ENCODE data around the gene ZFYVE1. TPM values are rescaled to one million over a fixed set of nuclear protein-coding genes. Genes with fewer than 3 reads are reported as not detected.
"Not testable (repeated sequence)": the region's sequence is repeated elsewhere in the genome, so short reads cannot be mapped to it uniquely, and the experiment has no call there.

The ZFYVE1 gene
- 10 to 100 TPM; 17.8 to 18.4 TPM for total RNA-seq

- Mint-ChIP-seq H3K9me3 (no peaks in the 10 kb centered on the region), H3K27me3 (no peaks in the 10 kb centered on the region), H3K27ac (peak within 1 kb of the TSS; percentile 80), H3K4me1 (peaks cover 47% of the 10 kb centered on the region), H3K36me3 (ENCODE audit: low read depth) (peaks cover 23% of the 10 kb centered on the region), H3K4me3 (peak within 1 kb of the TSS; percentile 92)
- DNase-seq: peak; percentile 94
- ChIA-PET CTCF (interaction anchor here (0.8 to 0.9 kb wide), 3 partner anchors 16 to 34 kb away, joined by 3 to 8 read pairs (median 3); partner anchors contain the start of gene RBM25), POLR2A (interaction anchor here (0.6 to 3.3 kb wide), 7 partner anchors 13 to 464 kb away, joined by 3 to 65 read pairs (median 4); partner anchors contain the start of genes NUMB, RBM25 and RIOX1)
Observed at GRCh38 chr14:73026845-73027542, at the start of gene ZFYVE1. ZFYVE1 (minus strand) TSS chr14:73027106; CDS start chr14:73024508, 2,598 bp downstream.

- no peak for DNase-seq
- Mint-ChIP-seq H3K27ac (no peak overlapping the region), H3K36me3 (ENCODE audit: low read depth) (peaks cover 35% of the 10 kb centered on the region), H3K4me3 (no peak overlapping the region), H3K27me3 (no peaks in the 10 kb centered on the region), H3K9me3 (no peaks in the 10 kb centered on the region), H3K4me1 (peaks cover 18% of the 10 kb centered on the region)
- POLR2A ChIA-PET: interaction anchor here (2.6 kb wide), 1 partner anchor 11 kb away, joined by 11 read pairs; the partner anchor contains the start of gene RBM25
- CTCF ChIA-PET: no interaction called here
Observed at GRCh38 chr14:73069585-73069984, 42.7 kb upstream of the ZFYVE1 start.

GRCh38 chr14:73058922-73059673, 32.2 kb upstream of the ZFYVE1 start:
- POLR2A ChIA-PET: interaction anchor here (0.7 to 3.8 kb wide), 30 partner anchors 8 to 621 kb away, joined by 3 to 65 read pairs (median 4); partner anchors contain the start of genes ACOT2, DCAF4, DPF3 and NUMB

GRCh38 chr14:73058224-73058921, 31.5 kb upstream of the ZFYVE1 start, which contains the start of gene RBM25:
RBM25 (plus strand) TSS chr14:73058534; CDS start chr14:73071642, 13,108 bp downstream.
- Mint-ChIP-seq H3K27ac (no peak within 1 kb of the TSS), H3K27me3 (no peaks in the 10 kb centered on the region), H3K4me3 (no peak within 1 kb of the TSS), H3K9me3 (no peaks in the 10 kb centered on the region), H3K36me3 (ENCODE audit: low read depth) (peaks cover 30% of the 10 kb centered on the region), H3K4me1 (peaks cover 39% of the 10 kb centered on the region)
- ChIA-PET POLR2A (interaction anchor here (0.7 to 3.8 kb wide), 37 partner anchors 9 to 1152 kb away, joined by 3 to 65 read pairs (median 4); partner anchors contain the start of genes ACOT2, DCAF4, DPF3 and NUMB), CTCF (interaction anchor here (0.8 to 2.3 kb wide), 6 partner anchors 13 to 581 kb away, joined by 3 to 8 read pairs (median 4); partner anchors contain the start of gene ZFYVE1)
- peak; percentile 96 for DNase-seq

More at GRCh38 chr14:73058922-73059673, 32.2 kb upstream of the ZFYVE1 start:
- CTCF ChIA-PET: interaction anchor here (1.2 to 2.3 kb wide), 5 partner anchors 14 to 582 kb away, joined by 3 to 8 read pairs (median 4); partner anchors contain the start of gene ZFYVE1
- H3K9me3 Mint-ChIP-seq: no peaks in the 10 kb centered on the region
- H3K36me3 Mint-ChIP-seq (ENCODE audit: low read depth): peaks cover 37% of the 10 kb centered on the region
- peaks cover 45% of the 10 kb centered on the region for H3K4me1 Mint-ChIP-seq
- no peak for DNase-seq
- H3K27me3 Mint-ChIP-seq: no peaks in the 10 kb centered on the region
- H3K27ac Mint-ChIP-seq: no peak overlapping the region
- no peak overlapping the region for H3K4me3 Mint-ChIP-seq

GRCh38 chr14:73057944-73058223, 31.0 kb upstream of the ZFYVE1 start:
- no peaks in the 10 kb centered on the region for H3K27me3 Mint-ChIP-seq
- CTCF ChIA-PET: interaction anchor here (0.8 to 2.3 kb wide), 5 partner anchors 12 to 581 kb away, joined by 3 to 8 read pairs (median 5); partner anchors contain the start of gene ZFYVE1
- no peak for DNase-seq
- H3K9me3 Mint-ChIP-seq: no peaks in the 10 kb centered on the region
- no peak overlapping the region for H3K27ac Mint-ChIP-seq
- peaks cover 39% of the 10 kb centered on the region for H3K4me1 Mint-ChIP-seq
- peaks cover 26% of the 10 kb centered on the region for H3K36me3 Mint-ChIP-seq (ENCODE audit: low read depth)
- H3K4me3 Mint-ChIP-seq: no peak overlapping the region
- POLR2A ChIA-PET: interaction anchor here (0.7 to 3.8 kb wide), 29 partner anchors 10 to 1152 kb away, joined by 3 to 65 read pairs (median 5); partner anchors contain the start of genes ACOT2, DCAF4, NUMB and PSEN1

GRCh38 chr14:73055251-73055650, 28.3 kb upstream of the ZFYVE1 start:
- no peaks in the 10 kb centered on the region for H3K27me3 Mint-ChIP-seq

GRCh38 chr14:73049428-73049827, 22.5 kb upstream of the ZFYVE1 start:
- H3K4me1 Mint-ChIP-seq: no peaks in the 10 kb centered on the region
- no peak for DNase-seq
- POLR2A ChIA-PET: interaction anchor here (4.8 kb wide), 1 partner anchor 9 kb away, joined by 24 read pairs; the partner anchor contains the start of gene RBM25
- no peak overlapping the region for H3K4me3 Mint-ChIP-seq
- H3K9me3 Mint-ChIP-seq: no peaks in the 10 kb centered on the region
- H3K36me3 Mint-ChIP-seq (ENCODE audit: low read depth): no peaks in the 10 kb centered on the region
- H3K27me3 Mint-ChIP-seq: no peaks in the 10 kb centered on the region
- CTCF ChIA-PET: interaction anchor here (0.6 kb wide), 1 partner anchor 356 kb away, joined by 3 read pairs; no protein-coding TSS in a partner anchor
- H3K27ac Mint-ChIP-seq: no peak overlapping the region

More at GRCh38 chr14:73055251-73055650, 28.3 kb upstream of the ZFYVE1 start:
- ChIA-PET CTCF (interaction anchor here (0.6 to 1.1 kb wide), 2 partner anchors 11 to 82 kb away, joined by 3 read pairs; no protein-coding TSS in a partner anchor), POLR2A (interaction anchor here (1.5 kb wide), 1 partner anchor 29 kb away, joined by 3 read pairs; the partner anchor contains the start of gene ZFYVE1)
- peaks cover 16% of the 10 kb centered on the region for H3K4me1 Mint-ChIP-seq
- peaks cover 12% of the 10 kb centered on the region for H3K36me3 Mint-ChIP-seq (ENCODE audit: low read depth)
- H3K9me3 Mint-ChIP-seq: no peaks in the 10 kb centered on the region
- no peak for DNase-seq
- H3K27ac Mint-ChIP-seq: no peak overlapping the region
- no peak overlapping the region for H3K4me3 Mint-ChIP-seq

GRCh38 chr14:73047808-73048207, 20.9 kb upstream of the ZFYVE1 start:
- Mint-ChIP-seq H3K27ac (no peak overlapping the region), H3K4me3 (no peak overlapping the region), H3K9me3 (no peaks in the 10 kb centered on the region), H3K36me3 (ENCODE audit: low read depth) (no peaks in the 10 kb centered on the region), H3K4me1 (no peaks in the 10 kb centered on the region), H3K27me3 (no peaks in the 10 kb centered on the region)
- DNase-seq: no peak
- ChIA-PET POLR2A (interaction anchor here (1.4 to 4.8 kb wide), 2 partner anchors 11 to 21 kb away, joined by 3 to 24 read pairs; partner anchors contain the start of genes RBM25 and ZFYVE1), CTCF (no interaction called here)

GRCh38 chr14:73036706-73037450, 10.0 kb upstream of the ZFYVE1 start:
- POLR2A ChIA-PET: interaction anchor here (2.2 kb wide), 1 partner anchor 21 kb away, joined by 5 read pairs; the partner anchor contains the start of gene RBM25
- not testable (repeated sequence) for H3K27ac Mint-ChIP-seq; H3K4me3 Mint-ChIP-seq; H3K36me3 Mint-ChIP-seq (ENCODE audit: low read depth); H3K27me3 Mint-ChIP-seq; H3K4me1 Mint-ChIP-seq; DNase-seq; H3K9me3 Mint-ChIP-seq
- CTCF ChIA-PET: interaction anchor here (1.0 kb wide), 1 partner anchor 14 kb away, joined by 3 read pairs; no protein-coding TSS in a partner anchor

GRCh38 chr14:73027984-73028383, 1.1 kb upstream of the ZFYVE1 start:
- Mint-ChIP-seq H3K4me3 (peak overlapping the region; percentile 92), H3K36me3 (ENCODE audit: low read depth) (peaks cover 14% of the 10 kb centered on the region), H3K9me3 (no peaks in the 10 kb centered on the region), H3K4me1 (peaks cover 39% of the 10 kb centered on the region), H3K27me3 (no peaks in the 10 kb centered on the region), H3K27ac (no peak overlapping the region)
- ChIA-PET POLR2A (interaction anchor here (0.7 to 3.3 kb wide), 3 partner anchors 31 to 431 kb away, joined by 3 to 65 read pairs (median 6); partner anchors contain the start of genes NUMB and RBM25), CTCF (interaction anchor here (0.9 kb wide), 1 partner anchor 33 kb away, joined by 3 read pairs; no protein-coding TSS in a partner anchor)
- no peak for DNase-seq

GRCh38 chr14:73027546-73027945, 640 bp upstream of the ZFYVE1 start:
- DNase-seq: no peak
- Mint-ChIP-seq H3K4me1 (peaks cover 42% of the 10 kb centered on the region), H3K9me3 (no peaks in the 10 kb centered on the region), H3K36me3 (ENCODE audit: low read depth) (peaks cover 18% of the 10 kb centered on the region), H3K27me3 (no peaks in the 10 kb centered on the region), H3K4me3 (peak overlapping the region; percentile 92), H3K27ac (no peak overlapping the region)
- ChIA-PET CTCF (interaction anchor here (0.8 to 0.9 kb wide), 3 partner anchors 17 to 33 kb away, joined by 3 to 8 read pairs (median 3); partner anchors contain the start of gene RBM25), POLR2A (interaction anchor here (0.6 to 3.3 kb wide), 4 partner anchors 16 to 431 kb away, joined by 3 to 65 read pairs (median 5); partner anchors contain the start of genes NUMB and RBM25)

All from activated CD4-positive, alpha-beta memory T cell treated with anti-CD3 and anti-CD28 coated beads, Interleukin-2, amount 10 ng/mL, durations not matched to agents 7 days and 5 days (primary cell).